HepG2 (cell line): Measurements from ENCODE around the gene WDR82. TPM values are rescaled to one million over a fixed set of nuclear protein-coding genes. Genes with fewer than 3 reads are reported as not detected.

Experiments
- BRD4 ChIP-seq: sonication (generic); formaldehyde crosslinking; IDR thresholded peaks from 2 replicates; pipeline ENCODE4 v1.4.0; 2020; ENCODE audit warnings: missing genetic modification reagents
- BRF2 ChIP-seq: sonication (generic); formaldehyde crosslinking; IDR thresholded peaks from 2 replicates; pipeline ENCODE4 v1.8.1; 2022; ENCODE audit warnings: mild to moderate bottlenecking, missing genetic modification reagents
- CEBPB ChIP-seq: IDR thresholded peaks from 2 replicates; pipeline ENCODE4 v1.6.1; 2011; ENCODE audit warnings: low read depth, low read length, improper control_type of control experiment, borderline replicate concordance
- CEBPG ChIP-seq: IDR thresholded peaks from 2 replicates; pipeline ENCODE4 v1.6.1; 2016
- CENPT ChIP-seq: sonication (generic); formaldehyde crosslinking; IDR thresholded peaks from 2 replicates; pipeline ENCODE4 v1.8.0; 2022; ENCODE audit warnings: low read depth, mild to moderate bottlenecking, moderate library complexity, missing genetic modification reagents
- DNMT3B ChIP-seq: conservative IDR thresholded peaks from 2 replicates; pipeline ENCODE4 v1.6.1; 2016; ENCODE audit warnings: missing biosample characterization, control low read depth
- GMEB2 ChIP-seq: IDR thresholded peaks from 2 replicates; pipeline ENCODE4 v1.6.1; 2016; ENCODE audit warnings: missing biosample characterization, missing genetic modification reagents, low read depth
- KAT7 ChIP-seq: IDR thresholded peaks from 2 replicates; pipeline ENCODE4 v1.6.1; 2018; ENCODE audit warnings: borderline replicate concordance, missing compliant biosample characterization
- MED1 ChIP-seq: sonication (generic); formaldehyde crosslinking; IDR thresholded peaks from 2 replicates; pipeline ENCODE4 v1.4.0; 2020; ENCODE audit warnings: missing genetic modification reagents
- MLLT10 ChIP-seq: sonication (generic); formaldehyde crosslinking; IDR thresholded peaks from 2 replicates; pipeline ENCODE4 v1.4.0; 2020; ENCODE audit warnings: missing genetic modification reagents
- NFKBIZ ChIP-seq: IDR thresholded peaks from 2 replicates; pipeline ENCODE4 v1.6.1; 2018; ENCODE audit warnings: missing genetic modification reagents, missing compliant biosample characterization
- POLR2A ChIP-seq, 2 experiments: IDR thresholded peaks; 2 replicates each; pipeline ENCODE4 v1.6.1; 2011; ENCODE audit warnings: low read depth in 2 of 2, low read length in 2 of 2, mild to moderate bottlenecking in 1 of 2, moderate library complexity in 1 of 2; ENCODE audit not compliant: insufficient read depth in 1 of 2
- PTBP1 ChIP-seq: fragments of 200-400 bp; formaldehyde crosslinking; IDR thresholded peaks from 2 replicates; pipeline ENCODE4 v1.6.1; 2018; ENCODE audit warnings: low read length, low read depth; ENCODE audit not compliant: poor library complexity, severe bottlenecking
- SAP130 ChIP-seq: IDR thresholded peaks from 2 replicates; pipeline ENCODE4 v1.6.1; 2016; ENCODE audit warnings: low read depth
- SKIL ChIP-seq: sonication (generic); formaldehyde crosslinking; IDR thresholded peaks from 2 replicates; pipeline ENCODE4 v1.8.0; 2022; ENCODE audit warnings: missing genetic modification reagents, mild to moderate bottlenecking, moderate library complexity, borderline replicate concordance
- TBL1XR1 ChIP-seq: fragments of 150-350 bp; IDR thresholded peaks from 2 replicates; pipeline ENCODE4 v1.6.1; 2014; ENCODE audit warnings: borderline replicate concordance, low read length; ENCODE audit not compliant: partially characterized antibody
- TBX2 ChIP-seq: sonication (generic); formaldehyde crosslinking; IDR thresholded peaks from 2 replicates; pipeline ENCODE4 v1.5.0; 2020; ENCODE audit warnings: missing genetic modification reagents, mild to moderate bottlenecking, borderline replicate concordance
- TEAD2 ChIP-seq: sonication (generic); formaldehyde crosslinking; IDR thresholded peaks from 2 replicates; pipeline ENCODE4 v1.9.0; 2021; ENCODE audit warnings: missing genetic modification reagents
- THAP11 ChIP-seq: IDR thresholded peaks from 2 replicates; pipeline ENCODE4 v1.6.1; 2016; ENCODE audit warnings: missing biosample characterization, missing genetic modification reagents
- ZBTB20 ChIP-seq: sonication (generic); formaldehyde crosslinking; IDR thresholded peaks from 2 replicates; pipeline ENCODE4 v1.8.1; 2023; ENCODE audit warnings: missing genetic modification reagents, low read depth, mild to moderate bottlenecking, borderline replicate concordance
- ZBTB39 ChIP-seq: sonication (generic); formaldehyde crosslinking; IDR thresholded peaks from 2 replicates; pipeline ENCODE4 v1.5.0; 2020; ENCODE audit warnings: missing genetic modification reagents
- ZNF317 ChIP-seq: sonication (generic); formaldehyde crosslinking; IDR thresholded peaks from 2 replicates; pipeline ENCODE4 v1.5.0; 2020; ENCODE audit warnings: mild to moderate bottlenecking, missing genetic modification reagents
- ZNF34 ChIP-seq: sonication (generic); formaldehyde crosslinking; IDR thresholded peaks from 2 replicates; pipeline ENCODE4 v1.4.0; 2020; ENCODE audit warnings: mild to moderate bottlenecking, missing genetic modification reagents, borderline replicate concordance
- ZNF383 ChIP-seq: sonication (generic); formaldehyde crosslinking; IDR thresholded peaks from 2 replicates; pipeline ENCODE4 v1.4.0; 2020; ENCODE audit warnings: missing genetic modification reagents, mild to moderate bottlenecking, borderline replicate concordance
- ZNF44 ChIP-seq: sonication (generic); formaldehyde crosslinking; IDR thresholded peaks from 2 replicates; pipeline ENCODE4 v1.5.1; 2020; ENCODE audit warnings: mild to moderate bottlenecking, missing genetic modification reagents
- ZNF746 ChIP-seq: sonication (generic); formaldehyde crosslinking; IDR thresholded peaks from 2 replicates; pipeline ENCODE4 v1.8.0; 2022; ENCODE audit warnings: mild to moderate bottlenecking, missing genetic modification reagents
- polyA plus RNA-seq, 8 experiments: library from polyadenylated mRNA; depleted of rRNA in 3 of 8; stranded (reverse) in 7 of 8; unstranded in 1 of 8; fragments of >200 nt; fragmentation: Illumina TruSeq in 4 of 8; extraction: Trizol in 4 of 8; gene quantifications; 2 replicates each; pipeline versions ENCODE4 v1.2.1 to v1.2.3, GENCODE V29; 2011 to 2016; ENCODE audit warnings: low read depth in 4 of 8, missing spikeins in 1 of 8, mixed read lengths in 1 of 8; ENCODE audit not compliant: insufficient read depth in 1 of 8
- total RNA-seq, 5 experiments: library from RNA; depleted of rRNA; stranded (reverse); fragments of >200 nt; fragmentation: Illumina TruSeq; extraction: Trizol; gene quantifications; 2 replicates each; pipeline ENCODE4 v1.2.3, GENCODE V29; 2016; ENCODE audit warnings: low read depth in 1 of 5

WDR82 gene
- total and polyA plus RNA-seq, 2 of the 13 experiments (the other 11 are each of a cell fraction or from before 2014, with no cell fraction given), result 39.1 to 59.5 TPM

- peak; percentile 69; the same call in 1 of the 2 replicates for TF ChIP-seq SKIL (CRISPR knock-in tag)
- TF ChIP-seq GMEB2 (CRISPR knock-in tag), result 0 out of 2 replicates have a peak, but pooled peaks have one; percentile 25
- no peak for TF ChIP-seq ZNF383
- TF ChIP-seq BRF2 (CRISPR knock-in tag), result peak; percentile 64; the same call in 1 of the 2 replicates
- TF ChIP-seq THAP11 (CRISPR knock-in tag), result peak; percentile 83
- 0 out of 4 replicates have a peak, but pooled peaks of 1 of the 2 experiments have one; percentile 9 for TF ChIP-seq POLR2A (IDR thresholded peaks at IDR 0.05; ENCODE audit: insufficient read depth in 1 of 2, low read depth in 2 of 2, low read length in 2 of 2)
- no peak for TF ChIP-seq CENPT (CRISPR knock-in tag)
- TF ChIP-seq ZNF317 (CRISPR knock-in tag), result peak; percentile 60; the same call in 1 of the 2 replicates
- TF ChIP-seq MED1, result peak; percentile 92
- TF ChIP-seq KAT7, result peak; percentile 38; the same call in 1 of the 2 replicates
- peak; percentile 93 for TF ChIP-seq NFKBIZ
- no peak for TF ChIP-seq MLLT10
- TF ChIP-seq ZNF44 (CRISPR knock-in tag), result 0 out of 2 replicates have a peak, but pooled peaks have one; percentile 57
- peak; percentile 99 for TF ChIP-seq CEBPB
- TF ChIP-seq SAP130 (CRISPR knock-in tag), result peak; percentile 79
- TF ChIP-seq ZNF746, result no peak
- no peak for TF ChIP-seq TEAD2
- TF ChIP-seq CEBPG (CRISPR knock-in tag), result peak; percentile 100
- no peak for TF ChIP-seq PTBP1
- no peak for TF ChIP-seq BRD4
- peak; percentile 95 for TF ChIP-seq TBL1XR1
- TF ChIP-seq ZBTB20 (CRISPR knock-in tag), result peak; percentile 93; the same call in 1 of the 2 replicates
- 0 out of 2 replicates have a peak, but pooled peaks have one; percentile 49 for TF ChIP-seq ZNF34 (CRISPR knock-in tag)
- peak; percentile 66; the same call in 1 of the 2 replicates for TF ChIP-seq TBX2
- peak; percentile 52; the same call in 1 of the 2 replicates for TF ChIP-seq DNMT3B (CRISPR knock-in tag)
- TF ChIP-seq ZBTB39 (CRISPR knock-in tag), result no peak
Observed at GRCh38 chr3:52210550-52211046, 67.9 kb downstream of the WDR82 start (continued).
